Measurements from ENCODE around the gene LTF. TPM values are rescaled to one million over a fixed set of nuclear protein-coding genes. Genes with fewer than 3 reads are reported as not detected.
"Not testable (repeated sequence)": the region's sequence is repeated elsewhere in the genome, so short reads cannot be mapped to it uniquely, and the experiment has no call there.

LTF gene
- total RNA-seq, 1 donor from 2014 or later = not detected

DNA sequence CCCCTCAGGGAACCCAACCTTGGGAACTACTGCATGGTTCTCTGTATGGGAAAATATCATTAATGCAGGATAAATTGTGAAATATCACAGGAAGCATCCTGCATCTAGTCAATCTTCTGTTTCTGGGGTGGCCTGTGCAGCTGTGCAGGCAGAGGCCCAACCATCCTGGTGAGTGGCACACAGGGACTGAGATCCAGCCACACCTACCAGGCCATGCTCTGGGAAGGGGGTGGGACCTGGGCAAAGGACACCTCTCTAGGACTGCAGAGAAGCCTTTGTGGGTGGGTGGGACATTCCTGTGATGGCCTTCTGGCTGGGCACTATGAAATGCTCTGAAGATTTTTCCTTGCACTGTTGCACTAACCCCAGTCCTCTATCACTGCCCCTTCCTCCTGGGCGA lies 30.9 kb downstream of the LTF start:
- Mint-ChIP-seq H3K9me3 (ENCODE audit: unreplicated experiment) (peaks cover 12% of the 10 kb centered on the region), H3K4me3 (ENCODE audit: unreplicated experiment) (no peak overlapping the region), H3K27me3 (ENCODE audit: low read depth, unreplicated experiment) (no peaks in the 10 kb centered on the region), H3K36me3 (ENCODE audit: low read depth, unreplicated experiment) (peaks cover 4% of the 10 kb centered on the region), H3K27ac (ENCODE audit: unreplicated experiment) (no peak overlapping the region), H3K4me1 (ENCODE audit: low read depth, unreplicated experiment) (no peaks in the 10 kb centered on the region)
- Histone ChIP-seq H3K4me1 (ENCODE audit: insufficient read depth, low read length) (no peaks in the 10 kb centered on the region), H2AFZ (ENCODE audit: low read depth, low read length) (no peak overlapping the region), H3K9ac (ENCODE audit: low read length) (no peak overlapping the region), H3K79me2 (ENCODE audit: insufficient read depth, low read length) (no peaks in the 10 kb centered on the region), H3K4me2 (ENCODE audit: low read length) (no peak overlapping the region), H3K27ac (ENCODE audit: low read depth, low read length) (no peak overlapping the region), H3K27me3 (ENCODE audit: insufficient read depth, low read length) (no peaks in the 10 kb centered on the region), H3K9me3 (ENCODE audit: insufficient read depth, low read depth, low read length) (no peaks in the 10 kb centered on the region), H3K36me3 (ENCODE audit: insufficient read depth, low read length) (no peaks in the 10 kb centered on the region), H3K4me3 (ENCODE audit: insufficient read depth, low read depth, low read length) (no peak overlapping the region), H4K20me1 (ENCODE audit: insufficient read depth, low read length) (no peaks in the 10 kb centered on the region)
- DNase-seq (ENCODE audit: low read depth) = no peak
- no peak for TF ChIP-seq CTCF (IDR thresholded peaks at IDR 0.05; ENCODE audit: insufficient read depth, low read depth, low read length)
- no peak for TF ChIP-seq EZH2 (IDR thresholded peaks at IDR 0.05; ENCODE audit: insufficient read depth, low read length)
- FAIRE-seq = no peak

- H3K79me2 ChIP-seq (ENCODE audit: insufficient read depth, low read length); H3K36me3 Mint-ChIP-seq (ENCODE audit: low read depth, unreplicated experiment); H3K4me2 ChIP-seq (ENCODE audit: low read length); H3K27me3 ChIP-seq (ENCODE audit: insufficient read depth, low read length); H3K9me3 ChIP-seq (ENCODE audit: insufficient read depth, low read depth, low read length); DNase-seq (ENCODE audit: low read depth); H3K27ac Mint-ChIP-seq (ENCODE audit: unreplicated experiment); H3K4me1 Mint-ChIP-seq (ENCODE audit: low read depth, unreplicated experiment); H3K4me3 Mint-ChIP-seq (ENCODE audit: unreplicated experiment); H3K36me3 ChIP-seq (ENCODE audit: insufficient read depth, low read length); H2AFZ ChIP-seq (ENCODE audit: low read depth, low read length); H3K4me3 ChIP-seq (ENCODE audit: insufficient read depth, low read depth, low read length); H3K9ac ChIP-seq (ENCODE audit: low read length); H4K20me1 ChIP-seq (ENCODE audit: insufficient read depth, low read length); FAIRE-seq; H3K27ac ChIP-seq (ENCODE audit: low read depth, low read length); H3K4me1 ChIP-seq (ENCODE audit: insufficient read depth, low read length); H3K27me3 Mint-ChIP-seq (ENCODE audit: low read depth, unreplicated experiment): not testable (repeated sequence)
- peaks cover 12% of the 10 kb centered on the region for H3K9me3 Mint-ChIP-seq (ENCODE audit: unreplicated experiment)
These were observed 31.6 kb downstream of the LTF start for GRCh38 chr3:46433118-46433517.

DNA sequence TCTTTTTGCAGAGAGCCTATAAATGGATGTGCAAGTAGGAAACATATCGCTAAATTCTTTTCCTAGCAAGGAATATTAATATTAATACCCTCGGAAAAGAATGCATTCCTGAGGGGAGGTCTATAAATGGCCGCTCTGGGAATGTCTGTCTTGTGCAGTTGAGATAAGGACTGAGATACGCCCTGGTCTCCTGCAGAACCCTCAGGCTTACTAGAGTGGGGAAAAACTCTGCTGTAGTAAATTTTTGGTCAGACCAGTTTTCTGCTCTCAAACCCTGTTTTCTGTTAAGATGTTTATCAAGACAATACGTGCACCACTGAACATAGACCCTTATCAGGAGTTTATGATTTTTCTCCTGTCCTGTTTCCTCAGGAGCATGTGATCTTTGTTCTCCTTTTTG lies 32.8 kb downstream of the LTF start:
- H3K27ac ChIP-seq (ENCODE audit: low read depth, low read length); H3K4me3 ChIP-seq (ENCODE audit: insufficient read depth, low read depth, low read length); H3K27me3 ChIP-seq (ENCODE audit: insufficient read depth, low read length); H3K4me3 Mint-ChIP-seq (ENCODE audit: unreplicated experiment); H3K36me3 Mint-ChIP-seq (ENCODE audit: low read depth, unreplicated experiment); H3K9me3 Mint-ChIP-seq (ENCODE audit: unreplicated experiment); H3K9me3 ChIP-seq (ENCODE audit: insufficient read depth, low read depth, low read length); H3K9ac ChIP-seq (ENCODE audit: low read length); H4K20me1 ChIP-seq (ENCODE audit: insufficient read depth, low read length); H3K27me3 Mint-ChIP-seq (ENCODE audit: low read depth, unreplicated experiment); DNase-seq (ENCODE audit: low read depth); H3K27ac Mint-ChIP-seq (ENCODE audit: unreplicated experiment); H3K36me3 ChIP-seq (ENCODE audit: insufficient read depth, low read length); H3K4me1 ChIP-seq (ENCODE audit: insufficient read depth, low read length); H3K4me2 ChIP-seq (ENCODE audit: low read length); H3K79me2 ChIP-seq (ENCODE audit: insufficient read depth, low read length); FAIRE-seq; H2AFZ ChIP-seq (ENCODE audit: low read depth, low read length); H3K4me1 Mint-ChIP-seq (ENCODE audit: low read depth, unreplicated experiment): not testable (repeated sequence)

DNA sequence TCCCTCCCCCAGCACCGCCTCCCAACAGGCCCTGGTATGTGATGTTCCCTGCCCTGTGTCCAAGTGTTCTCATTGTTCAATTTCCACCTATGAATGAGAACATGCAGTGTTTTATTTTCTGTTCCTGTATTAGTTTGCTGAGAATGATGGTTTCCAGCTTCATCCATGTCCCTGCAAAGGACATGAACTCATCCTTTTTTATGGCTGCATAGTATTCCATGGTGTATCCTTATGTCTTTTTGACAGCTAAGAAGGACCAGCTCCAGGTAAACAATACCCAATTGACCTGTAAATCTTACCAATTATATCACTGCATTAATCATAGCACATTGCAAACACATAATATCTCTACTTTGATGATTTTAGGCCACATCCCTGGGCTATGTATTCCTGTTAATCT lies 33.8 kb downstream of the LTF start:
- FAIRE-seq; H3K4me3 Mint-ChIP-seq (ENCODE audit: unreplicated experiment); H3K9me3 Mint-ChIP-seq (ENCODE audit: unreplicated experiment); H3K4me3 ChIP-seq (ENCODE audit: insufficient read depth, low read depth, low read length); H3K4me1 ChIP-seq (ENCODE audit: insufficient read depth, low read length); H2AFZ ChIP-seq (ENCODE audit: low read depth, low read length); H3K36me3 ChIP-seq (ENCODE audit: insufficient read depth, low read length); DNase-seq (ENCODE audit: low read depth); H3K27ac Mint-ChIP-seq (ENCODE audit: unreplicated experiment); H3K27ac ChIP-seq (ENCODE audit: low read depth, low read length); H3K9ac ChIP-seq (ENCODE audit: low read length); H3K79me2 ChIP-seq (ENCODE audit: insufficient read depth, low read length); H3K9me3 ChIP-seq (ENCODE audit: insufficient read depth, low read depth, low read length); H3K27me3 ChIP-seq (ENCODE audit: insufficient read depth, low read length); H4K20me1 ChIP-seq (ENCODE audit: insufficient read depth, low read length); H3K4me2 ChIP-seq (ENCODE audit: low read length); H3K36me3 Mint-ChIP-seq (ENCODE audit: low read depth, unreplicated experiment); H3K27me3 Mint-ChIP-seq (ENCODE audit: low read depth, unreplicated experiment): not testable (repeated sequence)
- peaks cover 11% of the 10 kb centered on the region for H3K4me1 Mint-ChIP-seq (ENCODE audit: low read depth, unreplicated experiment)

Measured in astrocyte (in vitro differentiated cells and primary cell).